ENCODE data around the gene VWA3B. TPM values are rescaled to one million over a fixed set of nuclear protein-coding genes. Genes with fewer than 3 reads are reported as not detected.
"Not testable (repeated sequence)": the region's sequence is repeated elsewhere in the genome, so short reads cannot be mapped to it uniquely, and the experiment has no call there.

The VWA3B gene
- total RNA-seq, 1 donor from 2014 or later, result not detected

DNA sequence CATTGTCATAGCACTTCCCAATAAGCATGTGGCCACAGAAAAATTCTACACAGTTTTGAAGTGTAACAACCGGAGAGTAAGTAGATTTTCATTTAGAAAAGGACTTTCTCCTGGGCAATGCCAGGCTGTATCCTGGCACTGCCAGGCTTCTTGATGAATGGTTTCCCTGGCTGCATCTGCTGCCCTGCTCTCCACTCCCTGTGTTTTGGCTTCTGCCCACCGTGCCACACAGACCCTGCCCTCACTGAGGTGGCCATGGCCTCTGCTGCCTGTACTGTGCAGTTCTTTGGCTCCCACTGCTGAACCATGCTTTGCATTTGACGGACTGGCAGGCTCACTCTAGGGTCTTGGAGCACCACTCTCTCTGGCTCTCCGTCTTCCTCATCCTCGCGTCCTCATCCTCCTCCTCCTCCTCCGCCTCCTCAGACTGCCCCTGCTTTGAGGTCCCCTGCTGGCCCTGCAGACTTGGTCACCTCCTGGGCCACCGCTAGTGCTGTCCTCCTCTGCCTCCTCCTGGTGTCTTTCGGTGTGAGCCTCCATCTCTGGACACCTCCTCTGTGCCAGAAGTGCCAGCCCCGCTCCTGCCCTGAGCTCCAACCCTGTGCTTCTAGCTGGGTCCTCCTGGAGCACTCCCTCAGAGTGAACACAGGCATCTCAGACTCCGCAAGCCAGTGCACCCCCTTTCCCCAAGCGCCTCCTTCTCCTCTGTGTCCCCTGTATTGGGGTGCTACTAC lies 213.3 kb downstream of the VWA3B start:
- DNase-seq, result no peak

DNA sequence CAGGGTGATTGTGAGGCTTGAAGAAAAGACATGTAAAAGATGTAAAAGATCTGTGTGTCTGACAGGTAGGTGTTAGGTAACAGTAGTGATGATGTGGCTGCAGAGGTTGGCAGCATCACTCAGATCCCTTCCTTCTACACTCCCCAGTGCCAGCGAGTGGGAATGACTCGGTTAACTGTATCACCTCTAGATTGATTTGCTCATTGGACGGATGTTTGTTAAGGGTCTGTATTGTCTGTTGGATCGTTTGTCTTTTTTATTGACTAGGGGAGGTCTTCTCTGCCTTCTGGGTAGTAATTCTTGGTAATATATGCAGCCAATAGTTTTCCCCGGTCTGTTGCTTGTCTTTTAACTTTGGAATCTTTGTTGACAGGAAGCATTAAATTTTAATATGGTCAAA lies 214.5 kb downstream of the VWA3B start:
- DNase-seq, result no peak

DNA sequence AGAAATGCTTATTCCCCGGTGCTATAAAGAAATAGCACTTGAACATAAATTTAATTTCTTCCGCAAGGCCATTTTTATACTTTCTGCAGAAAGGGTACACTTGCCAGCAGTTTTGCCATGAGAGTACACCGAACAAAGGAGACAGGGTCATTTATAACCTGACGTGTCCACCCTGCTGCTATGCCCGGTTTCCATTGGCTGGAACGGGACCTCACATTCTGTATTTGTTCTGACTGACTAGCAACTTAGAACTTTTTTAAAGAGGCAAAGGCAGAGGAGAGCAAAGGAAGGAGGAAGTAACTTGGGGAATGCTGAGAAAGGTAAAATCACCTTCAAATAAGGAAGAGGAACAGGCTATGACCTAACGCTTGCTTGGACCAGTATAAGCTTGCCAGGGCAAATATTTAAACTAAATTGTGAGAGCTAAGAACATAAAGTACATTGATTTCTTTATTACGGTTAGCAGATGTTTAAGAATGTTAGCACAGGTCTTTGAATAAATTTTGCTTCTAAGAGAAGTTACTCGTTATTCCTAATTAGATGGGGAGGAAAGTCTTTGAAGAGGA lies 220.2 kb downstream of the VWA3B start:
- not testable (repeated sequence) for DNase-seq

DNA sequence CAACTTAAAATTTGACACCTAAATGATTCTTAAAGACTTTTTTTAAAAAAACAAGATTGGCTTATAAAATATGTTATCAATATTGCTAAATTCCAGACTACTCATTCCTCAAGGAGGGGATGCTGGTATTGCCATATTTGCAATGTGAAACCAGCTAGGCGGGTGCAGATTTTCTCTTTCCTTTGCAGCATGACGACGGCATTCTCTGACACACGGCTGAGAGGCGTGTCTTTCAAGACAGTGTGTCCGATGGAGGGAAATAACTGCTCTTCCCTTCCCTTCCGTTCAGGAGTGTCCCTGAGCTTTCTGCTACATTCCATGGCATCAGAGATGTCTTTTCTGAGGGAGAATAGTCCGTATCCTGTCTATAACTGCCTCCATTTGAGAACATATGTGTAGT lies 221.1 kb downstream of the VWA3B start:
- DNase-seq, result no peak

DNA sequence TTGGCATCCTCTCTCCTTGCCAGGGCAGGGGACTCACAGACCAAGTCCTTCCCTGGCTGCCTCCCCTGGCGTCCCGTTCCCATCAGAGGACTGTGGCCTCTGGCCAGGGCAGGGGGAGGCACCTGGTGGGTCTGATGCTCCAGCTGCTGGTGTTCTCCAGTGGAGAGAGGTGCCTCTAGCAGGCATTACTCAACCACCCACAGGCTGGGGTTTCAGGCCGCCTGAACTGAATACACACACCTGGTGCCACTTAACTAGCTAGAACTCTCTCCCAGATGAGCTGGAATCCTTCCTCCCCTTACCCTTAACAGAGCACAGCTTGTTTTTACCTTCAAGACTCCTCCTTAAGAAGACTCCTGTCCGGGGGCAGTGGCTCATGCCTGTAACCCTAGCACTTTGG lies 221.6 kb downstream of the VWA3B start:
- DNase-seq, result no peak

DNA sequence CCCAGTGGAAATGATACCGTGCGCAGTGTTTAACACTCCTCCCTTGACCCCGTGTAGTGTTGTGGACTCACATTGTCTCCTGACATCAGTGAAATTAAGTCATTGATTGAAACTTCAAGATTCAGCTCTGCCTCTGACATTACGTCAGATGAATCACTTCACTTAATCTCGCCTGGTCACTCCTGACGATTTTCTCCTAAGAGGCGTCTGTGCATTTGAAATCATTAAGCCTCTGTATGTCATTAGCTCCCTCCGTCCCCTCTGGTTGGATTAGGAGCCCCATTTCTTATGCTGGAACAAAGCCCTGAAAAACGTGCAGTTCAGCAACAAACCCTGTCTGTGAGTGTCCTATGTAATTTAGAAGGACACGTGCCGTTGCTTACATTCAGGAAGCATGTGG lies 222.6 kb downstream of the VWA3B start:
- DNase-seq, result no peak

DNA sequence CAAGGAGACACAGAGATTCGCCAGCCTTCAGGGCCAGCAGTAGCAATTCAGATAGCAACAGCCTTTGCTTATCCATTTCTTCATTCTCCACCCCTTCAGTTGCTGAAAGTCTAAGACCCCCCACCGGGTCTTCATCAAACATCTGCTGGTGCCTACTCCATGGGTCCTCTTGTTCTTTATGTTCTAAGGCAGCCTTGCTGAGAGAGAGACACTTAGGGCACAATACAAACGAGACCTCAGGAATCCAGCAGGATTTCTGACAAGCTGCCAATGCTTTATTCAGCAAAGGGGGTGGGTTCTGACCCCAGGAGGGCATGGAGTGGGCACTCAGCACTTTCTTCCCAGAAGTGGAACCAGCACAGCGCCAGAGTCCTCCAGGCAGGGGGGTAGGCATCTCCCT lies 223.0 kb downstream of the VWA3B start:
- DNase-seq, result no peak

DNA sequence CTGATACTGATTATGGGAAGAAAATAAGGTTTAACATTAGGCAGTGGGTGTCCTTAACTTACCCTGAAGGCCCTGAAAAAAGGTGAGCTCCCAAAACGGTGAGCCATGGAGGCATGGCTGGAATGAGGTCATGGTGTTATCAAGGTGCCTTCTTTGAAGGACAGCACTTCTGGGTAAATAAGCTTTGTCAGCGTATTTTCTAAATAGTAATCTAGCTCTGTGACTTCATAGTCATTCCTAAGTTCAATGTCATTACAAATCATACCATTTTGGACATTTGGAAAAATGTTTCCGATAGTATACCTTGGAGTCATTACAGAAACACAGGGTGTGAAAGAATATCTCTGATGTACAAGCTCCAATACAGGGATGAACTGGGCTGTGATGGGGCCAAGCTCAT lies 224.1 kb downstream of the VWA3B start:
- DNase-seq, result no peak

DNA sequence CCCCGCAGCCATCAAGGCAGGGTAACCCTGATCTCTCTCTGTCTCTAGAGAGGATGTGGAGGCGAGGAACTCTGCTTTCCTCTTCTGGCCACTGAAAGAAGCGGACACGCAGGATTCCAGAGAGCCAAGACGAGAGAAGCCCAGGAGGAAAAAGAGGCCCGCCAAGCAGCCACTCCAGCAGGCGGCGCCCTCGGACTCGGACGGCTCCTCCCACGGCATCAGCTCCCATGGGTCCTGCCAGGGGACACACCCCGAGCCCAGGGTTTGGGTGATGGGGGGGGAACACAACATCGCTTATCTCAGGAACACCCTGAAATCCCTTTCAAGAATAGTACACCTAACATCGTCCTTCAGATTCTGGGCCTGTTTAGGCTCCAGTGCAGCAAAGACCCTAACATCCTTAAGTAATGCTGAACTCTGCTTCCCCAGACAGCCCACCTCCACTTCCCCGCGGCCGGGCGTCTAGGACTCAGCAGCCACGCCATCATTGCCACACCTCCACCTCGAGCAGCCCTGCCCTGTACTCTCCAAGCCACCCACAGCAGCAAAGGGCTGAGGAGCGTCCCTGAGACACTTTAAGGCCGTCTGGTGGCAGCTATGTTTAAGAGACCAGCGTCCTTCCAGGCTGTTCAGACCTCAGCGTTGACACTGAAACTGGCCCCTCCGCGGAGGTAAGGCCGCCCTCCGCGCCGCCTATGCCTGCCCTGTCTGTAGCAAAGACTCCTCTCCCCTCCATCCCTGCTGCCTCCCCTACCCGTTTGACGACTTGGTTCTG lies 225.0 kb downstream of the VWA3B start:
- no peak for DNase-seq

DNA sequence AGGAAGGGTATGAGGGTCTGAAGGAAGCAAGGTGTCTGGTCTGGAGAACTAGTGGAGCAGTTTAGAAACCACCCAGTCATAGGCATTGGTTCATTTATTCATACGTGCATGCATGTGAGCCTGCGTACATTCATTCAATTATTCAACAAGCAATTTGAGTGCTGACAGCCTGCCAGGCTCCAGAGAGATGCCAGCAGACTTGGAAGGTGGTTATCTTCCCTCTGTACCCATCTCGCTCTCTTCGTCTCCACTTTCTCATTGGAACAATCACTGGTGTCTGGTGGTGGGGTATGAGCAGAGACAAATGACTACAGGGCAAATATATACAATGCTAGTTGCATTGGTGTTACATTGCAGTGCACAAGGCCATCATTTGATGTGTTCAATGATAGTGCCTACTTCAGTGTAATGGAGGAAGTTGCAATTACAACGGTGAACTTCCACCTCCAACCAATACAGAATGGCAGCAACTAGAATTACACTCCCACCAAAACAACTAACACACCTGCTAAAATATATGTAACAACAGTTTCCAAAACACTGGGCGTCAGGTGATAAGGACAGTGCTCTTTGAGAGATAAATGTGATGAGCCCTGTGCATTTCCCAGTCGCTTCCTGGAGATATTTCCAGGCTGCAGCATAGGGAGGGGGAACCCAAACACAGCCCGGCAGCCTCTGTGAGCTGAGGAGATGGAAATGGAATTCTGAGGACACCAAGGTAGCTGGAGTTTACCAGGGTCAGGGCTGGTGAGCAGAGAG lies 226.7 kb downstream of the VWA3B start:
- DNase-seq, result no peak

DNA sequence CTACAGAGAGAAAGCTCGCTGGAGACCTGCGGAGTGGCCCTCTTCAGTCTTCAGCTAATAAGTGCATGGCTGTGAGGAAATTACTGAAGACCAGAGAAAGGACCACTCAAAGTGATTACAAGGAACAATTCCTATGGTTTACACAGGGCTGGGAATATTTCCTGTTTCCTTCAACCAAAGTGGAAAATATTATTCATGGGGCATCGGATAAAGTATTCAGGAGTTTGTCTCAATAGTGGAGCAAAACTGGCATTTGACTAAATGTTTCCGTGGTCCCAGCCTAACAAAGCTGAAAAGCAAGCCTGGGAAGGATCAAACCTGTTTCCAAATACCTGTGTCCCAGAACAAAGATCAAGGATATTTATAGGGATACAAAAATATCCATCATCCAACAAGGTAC lies 227.3 kb downstream of the VWA3B start:
- DNase-seq, result peak; percentile 37

DNA sequence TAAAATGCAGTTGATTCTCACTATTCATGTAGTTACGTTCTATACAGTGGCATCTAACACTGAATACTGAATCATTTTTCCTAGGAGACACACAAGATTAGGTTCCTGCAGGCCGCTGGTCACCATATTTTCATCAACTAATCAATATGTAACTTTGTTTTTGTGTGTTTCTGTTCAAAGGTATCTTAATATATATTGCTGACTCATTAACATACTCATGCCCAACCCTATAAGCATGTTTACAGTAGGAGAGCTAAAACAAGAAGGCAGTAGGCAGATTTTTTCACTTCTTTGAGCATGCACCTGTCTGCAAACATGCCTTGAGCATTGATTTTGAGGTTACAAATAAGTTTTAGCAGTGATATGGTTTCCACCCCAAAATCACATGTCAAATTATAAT lies 229.0 kb downstream of the VWA3B start:
- DNase-seq, result no peak

DNA sequence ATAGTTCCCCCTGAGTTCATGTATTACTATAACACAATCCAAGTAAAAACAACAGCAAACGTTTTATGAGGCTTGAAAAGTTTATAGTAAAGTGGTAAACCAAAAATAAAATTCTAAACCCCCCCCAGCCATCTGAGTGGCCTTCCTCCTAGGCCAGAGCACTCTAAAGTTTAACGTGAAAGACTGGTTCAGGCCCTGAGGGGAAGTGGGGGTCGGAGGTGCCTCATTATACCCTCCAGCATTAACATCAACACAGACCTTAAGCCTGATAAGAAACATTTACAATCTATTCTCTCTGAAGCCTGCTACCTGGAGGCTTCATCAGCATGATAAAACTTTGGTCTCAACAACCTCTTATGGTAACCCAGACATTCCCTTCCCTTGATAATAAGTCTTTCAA lies 230.2 kb downstream of the VWA3B start:
- no peak for DNase-seq

DNA sequence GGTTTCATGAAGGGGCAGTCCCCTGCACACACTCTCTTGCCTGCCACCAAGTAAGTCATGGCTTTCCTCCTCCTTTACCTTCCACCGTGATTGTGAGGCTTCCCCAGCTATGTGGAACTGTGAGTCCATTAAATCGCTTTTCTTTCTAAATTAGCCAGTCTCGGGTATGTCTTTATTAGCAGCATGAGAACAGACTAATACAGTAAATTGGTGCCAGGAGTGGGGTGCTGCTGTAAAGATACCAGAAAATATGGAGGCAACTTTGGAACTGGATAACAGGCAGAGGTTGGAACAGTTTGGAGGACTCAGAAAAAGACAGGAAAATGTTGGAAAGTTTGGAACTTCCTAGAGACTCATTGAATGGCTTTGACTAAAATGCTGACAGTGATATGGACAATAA lies 233.2 kb downstream of the VWA3B start:
- not testable (repeated sequence) for DNase-seq

DNA sequence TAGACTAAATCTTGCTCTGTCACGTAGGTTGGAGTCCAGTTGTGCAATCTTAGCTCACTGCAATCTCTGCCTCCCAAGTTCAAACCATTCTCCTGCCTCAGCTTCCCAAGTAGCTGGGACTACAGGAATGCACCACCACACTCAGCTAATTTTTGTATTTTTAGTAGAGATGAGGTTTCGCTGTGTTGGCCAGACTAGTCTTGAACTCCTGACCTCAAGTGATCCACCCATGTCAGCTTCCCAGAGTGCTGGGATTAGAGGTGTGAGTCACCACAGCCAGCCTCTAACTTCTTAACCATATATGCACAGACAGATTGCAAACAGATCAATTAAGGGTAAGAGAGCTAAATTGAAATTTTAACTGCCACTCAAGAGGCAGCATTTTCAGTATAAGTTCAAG lies 237.2 kb downstream of the VWA3B start:
- no peak for DNase-seq

DNA sequence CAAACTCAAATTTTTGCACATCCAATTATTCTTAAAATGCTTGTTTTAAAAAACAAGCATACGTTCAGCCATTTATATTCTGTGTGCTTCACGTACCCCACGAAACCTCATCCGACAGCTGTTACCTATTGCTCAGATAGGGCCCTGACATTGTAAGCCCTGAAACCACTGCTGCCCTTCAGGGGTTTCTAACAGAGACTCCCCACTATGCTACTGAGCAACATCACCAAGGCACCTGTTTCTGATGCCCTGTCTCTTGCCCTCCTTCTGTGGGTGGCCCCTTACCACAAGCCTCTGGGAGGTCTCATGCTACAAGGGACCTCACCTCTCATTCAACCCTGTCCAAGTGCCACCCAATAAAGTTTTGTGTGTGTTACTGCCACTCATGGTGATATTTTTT lies 240.8 kb downstream of the VWA3B start:
- no peak for DNase-seq

DNA sequence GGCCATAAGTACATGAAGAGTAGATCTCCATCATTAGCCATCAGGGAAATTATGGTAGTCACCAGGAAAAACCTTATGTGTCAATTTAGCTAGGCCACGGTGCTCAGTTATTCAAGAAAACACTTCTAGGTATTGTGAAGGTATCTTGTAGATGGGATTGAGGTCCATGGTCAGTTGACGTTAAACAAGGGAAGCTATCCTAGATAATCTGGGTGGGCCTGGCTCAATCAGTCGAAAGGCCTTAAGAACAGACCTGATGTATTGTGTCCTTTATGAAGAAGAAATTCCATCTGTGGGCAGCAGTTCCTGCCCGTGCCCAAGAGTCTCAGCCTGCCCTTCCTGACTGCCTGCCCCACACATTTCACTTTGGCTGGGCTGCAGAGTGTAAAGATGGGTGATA lies 242.6 kb downstream of the VWA3B start:
- DNase-seq, result no peak

DNA sequence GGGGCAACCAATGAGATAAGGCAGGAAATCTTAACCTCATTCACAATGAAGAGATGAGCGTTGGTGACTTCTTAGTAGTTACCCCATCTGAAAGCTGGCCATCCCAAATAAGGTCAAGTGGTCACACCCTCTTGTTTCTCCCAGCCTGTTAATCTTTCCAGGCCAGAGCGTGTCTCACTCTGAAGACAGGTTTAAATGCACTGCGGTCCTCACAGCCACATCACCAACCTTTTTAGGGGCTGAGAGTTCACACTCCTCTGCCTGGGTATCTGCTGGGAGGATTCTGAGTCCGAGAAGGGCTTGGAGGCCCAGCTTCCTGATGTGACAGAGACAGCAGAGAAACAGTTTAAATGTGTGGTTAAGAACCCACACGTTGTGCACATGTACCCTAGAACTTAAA lies 246.0 kb downstream of the VWA3B start:
- DNase-seq, result no peak

DNA sequence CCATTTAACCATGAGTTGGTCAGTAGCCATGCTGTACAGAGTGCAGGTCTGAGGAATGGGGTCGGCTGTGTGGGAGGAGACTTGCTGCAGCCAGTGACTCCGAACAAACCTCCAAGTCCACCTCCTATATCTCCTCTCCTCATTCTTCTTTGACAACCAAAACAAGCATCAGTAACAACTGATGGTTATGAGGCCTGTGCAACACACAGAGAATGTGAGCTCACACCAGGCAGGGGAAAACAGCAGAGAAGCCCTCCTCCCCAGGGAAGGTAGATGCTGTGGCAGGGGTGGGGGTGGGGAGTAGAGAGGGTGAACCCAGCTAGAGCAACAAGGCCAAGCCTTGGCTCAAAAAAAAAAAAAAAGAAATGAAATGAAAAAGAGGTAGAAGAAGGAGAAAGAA lies 247.0 kb downstream of the VWA3B start:
- no peak for DNase-seq

DNA sequence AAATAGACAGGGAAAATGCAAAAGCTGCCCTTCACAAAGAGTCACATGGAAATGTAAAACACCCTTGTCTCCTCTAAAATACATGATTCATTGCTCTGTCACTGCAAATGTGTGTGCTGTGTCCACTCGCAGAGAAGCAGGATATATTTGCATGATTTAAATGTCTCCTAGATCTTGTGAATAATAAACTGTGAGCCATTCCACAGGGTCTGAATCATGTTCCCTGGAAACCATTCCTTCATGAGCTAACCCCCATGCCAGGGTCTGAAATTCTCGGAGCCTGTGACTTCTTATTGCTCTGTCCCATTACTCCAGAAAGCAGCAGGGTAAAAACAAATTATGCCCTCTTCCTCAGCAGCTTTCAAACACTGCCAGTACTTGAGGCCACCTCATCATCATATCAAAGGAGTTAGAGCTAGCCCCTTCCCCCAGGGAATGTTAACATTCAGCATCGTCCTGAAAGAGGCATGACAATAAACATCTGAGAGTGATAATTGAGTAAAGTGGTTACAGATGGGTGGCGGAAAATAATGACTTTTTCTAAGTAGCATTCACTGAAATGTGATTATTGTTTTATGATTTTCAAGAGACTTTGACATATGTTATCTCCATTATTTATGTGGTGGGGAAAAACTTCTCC lies 247.6 kb downstream of the VWA3B start:
- peak; percentile 8 for DNase-seq

DNA sequence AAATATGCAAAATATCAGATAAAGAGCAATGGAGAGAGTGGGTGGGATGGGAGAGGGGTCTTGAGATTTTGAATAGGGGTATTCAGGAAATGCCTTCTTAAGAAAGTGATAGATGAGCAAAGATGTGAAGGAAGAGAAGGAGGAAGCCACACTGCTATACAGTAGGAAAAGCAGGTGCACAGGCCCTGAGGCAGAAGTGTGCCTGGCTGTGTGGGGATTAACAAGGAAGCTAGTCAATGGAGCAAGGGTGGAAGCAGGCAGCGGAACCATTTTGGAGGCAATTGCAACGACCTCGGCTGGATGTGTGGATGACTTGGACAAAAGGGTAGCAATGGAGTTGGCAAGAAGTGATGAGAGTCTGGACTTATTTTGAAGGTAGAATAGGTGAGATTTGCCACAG lies 248.3 kb downstream of the VWA3B start:
- DNase-seq, result no peak

DNA sequence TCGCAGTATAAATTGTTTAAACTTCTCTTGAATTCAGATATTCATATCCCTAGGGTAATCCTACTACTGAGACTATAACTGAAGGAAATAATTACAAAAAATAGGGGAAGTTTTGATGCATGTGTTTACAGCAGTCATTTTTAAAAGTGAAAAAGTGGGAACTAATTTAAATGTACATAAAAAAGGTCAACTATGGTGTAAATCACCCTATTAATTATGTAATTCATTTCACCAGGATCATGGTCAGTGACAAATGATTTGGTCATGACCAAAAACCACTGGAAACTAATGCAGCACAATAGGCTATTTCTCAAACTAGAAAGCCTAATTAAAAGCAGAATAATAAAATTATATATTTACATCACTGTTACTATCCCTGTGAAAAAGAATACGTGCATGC lies 254.3 kb downstream of the VWA3B start:
- no peak for DNase-seq

DNA sequence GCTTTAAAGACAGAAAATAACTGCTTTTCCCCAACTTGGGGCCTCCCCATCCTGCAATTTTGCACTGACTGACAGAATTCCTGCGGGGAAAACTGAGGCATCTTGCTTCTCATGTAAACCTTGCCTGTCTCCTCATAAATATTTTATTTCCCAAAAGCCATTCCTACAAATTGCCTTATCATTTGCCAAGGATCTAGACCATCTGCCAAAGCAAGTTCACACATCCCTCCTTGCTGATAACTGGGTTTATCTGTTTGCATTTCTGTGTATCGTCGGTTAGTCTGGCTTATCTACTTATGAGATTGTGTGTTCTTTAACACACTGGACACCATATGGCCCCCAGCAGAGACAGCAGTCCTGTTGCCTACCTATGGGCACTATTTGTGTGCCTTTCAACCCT lies 256.3 kb downstream of the VWA3B start:
- no peak for DNase-seq
